Measurements from ENCODE around the gene PAX4.
A peak's percentile ranks its signal among the peaks of the same experiment; 100 is the strongest.
"Not testable (repeated sequence)": the region's sequence is repeated elsewhere in the genome, so short reads cannot be mapped to it uniquely, and the experiment has no call there.

The PAX4 gene

GRCh38 chr7:127586346-127586745 lies 31.6 kb downstream of the PAX4 start:
- no peak for DNase-seq

GRCh38 chr7:127585044-127585953 lies 32.6 kb downstream of the PAX4 start, which contains the start of gene GCC1:
GCC1 (minus strand) TSS chr7:127585596; CDS start chr7:127585182, 414 bp downstream.
- DNase-seq = peak; percentile 43 to 95 (median 86)

GRCh38 chr7:127584648-127585043 lies 33.3 kb downstream of the PAX4 start:
- no peak for DNase-seq

GRCh38 chr7:127582361-127582760 lies 35.6 kb downstream of the PAX4 start:
- DNase-seq = peak in 28 of 51 donors; percentile 2 to 59 (median 35)

- DNase-seq = no peak
Measured at GRCh38 chr7:127581716-127582115, 36.2 kb downstream of the PAX4 start.

- DNase-seq = no peak
Measured at GRCh38 chr7:127580612-127581011, 37.3 kb downstream of the PAX4 start.

- DNase-seq = no peak
Measured at GRCh38 chr7:127578711-127579275, 39.1 kb downstream of the PAX4 start.

GRCh38 chr7:127578036-127578684 lies 39.8 kb downstream of the PAX4 start:
- no peak for DNase-seq

- no peak for DNase-seq
Measured at GRCh38 chr7:127571741-127572505, 46.0 kb downstream of the PAX4 start.

- not testable (repeated sequence) for DNase-seq
Measured at GRCh38 chr7:127568034-127568433, 49.9 kb downstream of the PAX4 start.

- DNase-seq = no peak
Measured at GRCh38 chr7:127566242-127566641, 51.7 kb downstream of the PAX4 start.
